HepG2 (cell line): Measurements from ENCODE around the gene APOC4. TPM values are rescaled to one million over a fixed set of nuclear protein-coding genes. Genes with fewer than 3 reads are reported as not detected.
A peak's percentile ranks its signal among the peaks of the same experiment; 100 is the strongest.

ENCODE experiments used
- AGO1 ChIP-seq: fragments of 200-400 bp; formaldehyde crosslinking; IDR thresholded peaks from 2 replicates; pipeline ENCODE4 v1.6.1; 2017; ENCODE audit warnings: mild to moderate bottlenecking, low read depth, low read length, moderate library complexity; ENCODE audit not compliant: poor library complexity, severe bottlenecking
- AGO2 ChIP-seq: fragments of 200-400 bp; formaldehyde crosslinking; optimal IDR thresholded peaks from 2 replicates; pipeline ENCODE3; 2017; ENCODE audit warnings: mild to moderate bottlenecking, low read depth, low read length, moderate library complexity
- HOXA5 ChIP-seq: sonication (generic); formaldehyde crosslinking; IDR thresholded peaks from 2 replicates; pipeline ENCODE4 v1.4.0; 2020; ENCODE audit warnings: missing genetic modification reagents
- RAD21 ChIP-seq: fragments of 450-650 bp; formaldehyde crosslinking; IDR thresholded peaks from 2 replicates; pipeline ENCODE4 v1.5.0; 2020; ENCODE audit warnings: mild to moderate bottlenecking
- RBFOX2 ChIP-seq: fragments of 200-400 bp; formaldehyde crosslinking; IDR thresholded peaks from 2 replicates; pipeline ENCODE4 v1.6.1; 2017; ENCODE audit warnings: low read depth, mild to moderate bottlenecking, low read length
- SMARCE1 ChIP-seq: fragments of 450-650 bp; IDR thresholded peaks from 2 replicates; pipeline ENCODE4 v1.6.1; 2017; ENCODE audit warnings: borderline replicate concordance
- TAF1 ChIP-seq: sonication (generic); formaldehyde crosslinking; IDR thresholded peaks from 2 replicates; pipeline ENCODE4 v1.4.0; 2020; ENCODE audit warnings: missing genetic modification reagents
- polyA plus RNA-seq, 8 experiments: library from polyadenylated mRNA; depleted of rRNA in 3 of 8; stranded (reverse) in 7 of 8; unstranded in 1 of 8; fragments of >200 nt; fragmentation: Illumina TruSeq in 4 of 8; extraction: Trizol in 4 of 8; gene quantifications; 2 replicates each; pipeline versions ENCODE4 v1.2.1 to v1.2.3, GENCODE V29; 2011 to 2016; ENCODE audit warnings: low read depth in 4 of 8, missing spikeins in 1 of 8, mixed read lengths in 1 of 8; ENCODE audit not compliant: insufficient read depth in 1 of 8
- total RNA-seq, 5 experiments: library from RNA; depleted of rRNA; stranded (reverse); fragments of >200 nt; fragmentation: Illumina TruSeq; extraction: Trizol; gene quantifications; 2 replicates each; pipeline ENCODE4 v1.2.3, GENCODE V29; 2016; ENCODE audit warnings: low read depth in 1 of 5
- TF ChIP-seq, protein P1 (sequence below): sonication (generic); formaldehyde crosslinking; IDR thresholded peaks from 2 replicates; pipeline ENCODE4 v1.5.1; 2020; ENCODE audit warnings: mild to moderate bottlenecking, missing genetic modification reagents, moderate library complexity
- TF ChIP-seq, protein P2 (sequence below), 2 experiments: sonication (generic) in 1 of 2; formaldehyde crosslinking in 1 of 2; IDR thresholded peaks; 2 replicates each; pipeline versions ENCODE4 v1.4.0 to v1.6.1; 2018 to 2020; ENCODE audit warnings: missing genetic modification reagents in 2 of 2, borderline replicate concordance in 1 of 2, low read depth in 1 of 2, mild to moderate bottlenecking in 1 of 2, missing biosample characterization in 1 of 2
- TF ChIP-seq, protein P3 (sequence below): sonication (generic); formaldehyde crosslinking; IDR thresholded peaks from 2 replicates; pipeline ENCODE4 v1.4.0; 2020; ENCODE audit warnings: mild to moderate bottlenecking, missing genetic modification reagents
- TF ChIP-seq, protein P4 (sequence below): sonication (generic); formaldehyde crosslinking; IDR thresholded peaks from 2 replicates; pipeline ENCODE4 v1.5.0; 2020; ENCODE audit warnings: missing genetic modification reagents, mild to moderate bottlenecking, borderline replicate concordance
- TF ChIP-seq, protein P5 (sequence below): sonication (generic); formaldehyde crosslinking; IDR thresholded peaks from 2 replicates; pipeline ENCODE4 v1.9.0; 2022; ENCODE audit warnings: low read depth, missing genetic modification reagents
- TF ChIP-seq, protein P6 (sequence below): sonication (generic); formaldehyde crosslinking; IDR thresholded peaks from 2 replicates; pipeline ENCODE4 v1.5.0; 2020; ENCODE audit warnings: missing genetic modification reagents, mild to moderate bottlenecking, borderline replicate concordance

Gene APOC4
- total and polyA plus RNA-seq, 2 of the 13 experiments (the other 11 are each of a cell fraction or from before 2014, with no cell fraction given), result 0.46 TPM; not detected in 1

DNA sequence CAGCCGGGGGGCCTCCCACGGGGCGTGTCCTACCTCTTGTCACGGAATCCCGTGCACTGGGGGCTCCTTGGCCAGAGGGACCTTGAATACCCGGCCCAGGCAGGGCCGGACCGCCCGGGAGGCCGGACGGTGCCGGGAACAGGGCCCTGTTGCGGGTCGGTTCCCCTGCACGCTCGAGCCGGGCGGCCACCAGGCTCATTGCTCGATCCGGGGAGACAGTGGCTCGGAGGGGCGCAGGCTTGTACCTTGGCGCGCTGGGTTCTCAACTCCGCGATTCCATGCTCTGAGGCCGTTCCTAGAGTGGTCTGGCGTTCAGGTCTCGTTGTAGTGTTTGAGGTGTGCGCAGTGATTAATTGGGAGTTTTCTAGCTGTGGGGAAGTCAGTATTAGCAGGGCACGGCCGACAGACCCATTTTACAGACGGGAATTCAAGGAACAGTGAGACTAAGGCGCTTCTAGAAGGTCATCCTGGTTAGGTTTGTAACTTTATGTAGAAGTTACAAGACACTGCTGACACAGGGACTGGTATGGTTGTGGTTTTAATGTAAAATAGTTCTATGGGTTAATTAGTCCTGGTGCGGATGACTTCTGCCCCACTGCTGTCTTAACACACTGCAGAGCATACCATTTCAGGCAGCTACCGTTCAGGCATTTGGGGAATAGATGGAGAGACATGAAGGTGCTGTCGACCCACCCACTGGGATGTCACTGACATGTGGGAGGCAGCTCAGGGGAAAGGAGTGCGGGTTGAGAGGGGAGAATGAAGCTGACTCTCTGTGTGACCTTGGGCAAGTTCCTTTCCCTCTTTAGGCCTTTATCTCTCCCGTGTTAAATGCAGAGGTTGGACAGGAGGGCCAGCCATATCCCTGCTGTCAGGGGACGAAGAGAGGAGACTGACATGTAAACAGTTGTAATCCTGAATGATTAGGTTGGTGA lies 13.7 kb downstream of the APOC4 start (continued):
- TF ChIP-seq, protein P1, sequence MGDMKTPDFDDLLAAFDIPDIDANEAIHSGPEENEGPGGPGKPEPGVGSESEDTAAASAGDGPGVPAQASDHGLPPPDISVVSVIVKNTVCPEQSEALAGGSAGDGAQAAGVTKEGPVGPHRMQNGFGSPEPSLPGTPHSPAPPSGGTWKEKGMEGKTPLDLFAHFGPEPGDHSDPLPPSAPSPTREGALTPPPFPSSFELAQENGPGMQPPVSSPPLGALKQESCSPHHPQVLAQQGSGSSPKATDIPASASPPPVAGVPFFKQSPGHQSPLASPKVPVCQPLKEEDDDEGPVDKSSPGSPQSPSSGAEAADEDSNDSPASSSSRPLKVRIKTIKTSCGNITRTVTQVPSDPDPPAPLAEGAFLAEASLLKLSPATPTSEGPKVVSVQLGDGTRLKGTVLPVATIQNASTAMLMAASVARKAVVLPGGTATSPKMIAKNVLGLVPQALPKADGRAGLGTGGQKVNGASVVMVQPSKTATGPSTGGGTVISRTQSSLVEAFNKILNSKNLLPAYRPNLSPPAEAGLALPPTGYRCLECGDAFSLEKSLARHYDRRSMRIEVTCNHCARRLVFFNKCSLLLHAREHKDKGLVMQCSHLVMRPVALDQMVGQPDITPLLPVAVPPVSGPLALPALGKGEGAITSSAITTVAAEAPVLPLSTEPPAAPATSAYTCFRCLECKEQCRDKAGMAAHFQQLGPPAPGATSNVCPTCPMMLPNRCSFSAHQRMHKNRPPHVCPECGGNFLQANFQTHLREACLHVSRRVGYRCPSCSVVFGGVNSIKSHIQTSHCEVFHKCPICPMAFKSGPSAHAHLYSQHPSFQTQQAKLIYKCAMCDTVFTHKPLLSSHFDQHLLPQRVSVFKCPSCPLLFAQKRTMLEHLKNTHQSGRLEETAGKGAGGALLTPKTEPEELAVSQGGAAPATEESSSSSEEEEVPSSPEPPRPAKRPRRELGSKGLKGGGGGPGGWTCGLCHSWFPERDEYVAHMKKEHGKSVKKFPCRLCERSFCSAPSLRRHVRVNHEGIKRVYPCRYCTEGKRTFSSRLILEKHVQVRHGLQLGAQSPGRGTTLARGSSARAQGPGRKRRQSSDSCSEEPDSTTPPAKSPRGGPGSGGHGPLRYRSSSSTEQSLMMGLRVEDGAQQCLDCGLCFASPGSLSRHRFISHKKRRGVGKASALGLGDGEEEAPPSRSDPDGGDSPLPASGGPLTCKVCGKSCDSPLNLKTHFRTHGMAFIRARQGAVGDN (CRISPR knock-in tag), result peak; percentile 61
- peak; percentile 90 for TF ChIP-seq AGO2
- TF ChIP-seq, protein P2, sequence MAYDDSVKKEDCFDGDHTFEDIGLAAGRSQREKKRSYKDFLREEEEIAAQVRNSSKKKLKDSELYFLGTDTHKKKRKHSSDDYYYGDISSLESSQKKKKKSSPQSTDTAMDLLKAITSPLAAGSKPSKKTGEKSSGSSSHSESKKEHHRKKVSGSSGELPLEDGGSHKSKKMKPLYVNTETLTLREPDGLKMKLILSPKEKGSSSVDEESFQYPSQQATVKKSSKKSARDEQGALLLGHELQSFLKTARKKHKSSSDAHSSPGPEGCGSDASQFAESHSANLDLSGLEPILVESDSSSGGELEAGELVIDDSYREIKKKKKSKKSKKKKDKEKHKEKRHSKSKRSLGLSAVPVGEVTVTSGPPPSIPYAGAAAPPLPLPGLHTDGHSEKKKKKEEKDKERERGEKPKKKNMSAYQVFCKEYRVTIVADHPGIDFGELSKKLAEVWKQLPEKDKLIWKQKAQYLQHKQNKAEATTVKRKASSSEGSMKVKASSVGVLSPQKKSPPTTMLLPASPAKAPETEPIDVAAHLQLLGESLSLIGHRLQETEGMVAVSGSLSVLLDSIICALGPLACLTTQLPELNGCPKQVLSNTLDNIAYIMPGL (CRISPR knock-in tag; IDR thresholded peaks at IDR 0.05; ENCODE audit: borderline replicate concordance in 1 of 2, low read depth in 1 of 2), result peak in 1 of 2 experiments; percentile 19; a peak in 1 of 4 replicates
- TF ChIP-seq RBFOX2, result peak; percentile 22; the same call in 1 of the 2 replicates
- TF ChIP-seq SMARCE1, result no peak
- peak; percentile 50; the same call in 1 of the 2 replicates for TF ChIP-seq RAD21 (CRISPR knock-in tag)
- TF ChIP-seq, protein P3, sequence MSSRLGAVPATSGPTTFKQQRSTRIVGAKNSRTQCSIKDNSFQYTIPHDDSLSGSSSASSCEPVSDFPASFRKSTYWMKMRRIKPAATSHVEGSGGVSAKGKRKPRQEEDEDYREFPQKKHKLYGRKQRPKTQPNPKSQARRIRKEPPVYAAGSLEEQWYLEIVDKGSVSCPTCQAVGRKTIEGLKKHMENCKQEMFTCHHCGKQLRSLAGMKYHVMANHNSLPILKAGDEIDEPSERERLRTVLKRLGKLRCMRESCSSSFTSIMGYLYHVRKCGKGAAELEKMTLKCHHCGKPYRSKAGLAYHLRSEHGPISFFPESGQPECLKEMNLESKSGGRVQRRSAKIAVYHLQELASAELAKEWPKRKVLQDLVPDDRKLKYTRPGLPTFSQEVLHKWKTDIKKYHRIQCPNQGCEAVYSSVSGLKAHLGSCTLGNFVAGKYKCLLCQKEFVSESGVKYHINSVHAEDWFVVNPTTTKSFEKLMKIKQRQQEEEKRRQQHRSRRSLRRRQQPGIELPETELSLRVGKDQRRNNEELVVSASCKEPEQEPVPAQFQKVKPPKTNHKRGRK (CRISPR knock-in tag), result no peak
- TF ChIP-seq, protein P4, sequence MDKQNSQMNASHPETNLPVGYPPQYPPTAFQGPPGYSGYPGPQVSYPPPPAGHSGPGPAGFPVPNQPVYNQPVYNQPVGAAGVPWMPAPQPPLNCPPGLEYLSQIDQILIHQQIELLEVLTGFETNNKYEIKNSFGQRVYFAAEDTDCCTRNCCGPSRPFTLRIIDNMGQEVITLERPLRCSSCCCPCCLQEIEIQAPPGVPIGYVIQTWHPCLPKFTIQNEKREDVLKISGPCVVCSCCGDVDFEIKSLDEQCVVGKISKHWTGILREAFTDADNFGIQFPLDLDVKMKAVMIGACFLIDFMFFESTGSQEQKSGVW (CRISPR knock-in tag), result no peak
- no peak for TF ChIP-seq TAF1 (CRISPR knock-in tag)
- TF ChIP-seq, protein P5, sequence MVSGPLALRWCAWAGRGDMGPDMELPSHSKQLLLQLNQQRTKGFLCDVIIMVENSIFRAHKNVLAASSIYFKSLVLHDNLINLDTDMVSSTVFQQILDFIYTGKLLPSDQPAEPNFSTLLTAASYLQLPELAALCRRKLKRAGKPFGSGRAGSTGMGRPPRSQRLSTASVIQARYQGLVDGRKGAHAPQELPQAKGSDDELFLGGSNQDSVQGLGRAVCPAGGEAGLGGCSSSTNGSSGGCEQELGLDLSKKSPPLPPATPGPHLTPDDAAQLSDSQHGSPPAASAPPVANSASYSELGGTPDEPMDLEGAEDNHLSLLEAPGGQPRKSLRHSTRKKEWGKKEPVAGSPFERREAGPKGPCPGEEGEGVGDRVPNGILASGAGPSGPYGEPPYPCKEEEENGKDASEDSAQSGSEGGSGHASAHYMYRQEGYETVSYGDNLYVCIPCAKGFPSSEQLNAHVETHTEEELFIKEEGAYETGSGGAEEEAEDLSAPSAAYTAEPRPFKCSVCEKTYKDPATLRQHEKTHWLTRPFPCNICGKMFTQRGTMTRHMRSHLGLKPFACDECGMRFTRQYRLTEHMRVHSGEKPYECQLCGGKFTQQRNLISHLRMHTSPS (CRISPR knock-in tag), result no peak
- TF ChIP-seq, protein P6, sequence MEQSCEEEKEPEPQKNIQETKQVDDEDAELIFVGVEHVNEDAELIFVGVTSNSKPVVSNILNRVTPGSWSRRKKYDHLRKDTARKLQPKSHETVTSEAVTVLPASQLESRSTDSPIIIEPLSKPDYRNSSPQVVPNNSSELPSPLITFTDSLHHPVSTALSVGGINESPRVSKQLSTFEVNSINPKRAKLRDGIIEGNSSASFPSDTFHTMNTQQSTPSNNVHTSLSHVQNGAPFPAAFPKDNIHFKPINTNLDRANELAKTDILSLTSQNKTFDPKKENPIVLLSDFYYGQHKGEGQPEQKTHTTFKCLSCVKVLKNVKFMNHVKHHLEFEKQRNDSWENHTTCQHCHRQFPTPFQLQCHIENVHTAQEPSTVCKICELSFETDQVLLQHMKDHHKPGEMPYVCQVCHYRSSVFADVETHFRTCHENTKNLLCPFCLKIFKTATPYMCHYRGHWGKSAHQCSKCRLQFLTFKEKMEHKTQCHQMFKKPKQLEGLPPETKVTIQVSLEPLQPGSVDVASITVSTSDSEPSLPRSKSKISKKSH (CRISPR knock-in tag), result peak; percentile 37
- TF ChIP-seq HOXA5, result no peak
- peak; percentile 70 for TF ChIP-seq AGO1
